BLaER1 treated with 17β-estradiol and CSF1 and Interleukin-3, amounts not matched to agents 10 nM and 100 nM (cell line): ENCODE measurements around the gene DNAL4.
A peak's percentile ranks its signal among the peaks of the same experiment; 100 is the strongest.

Source experiments
- H3K27ac ChIP-seq, 11 experiments: shearing (Covaris generic); formaldehyde crosslinking; 2 replicates each; pipeline ENCODE4 v1.8.1; 2022
- H3K27me3 ChIP-seq, 11 experiments: shearing (Covaris generic); formaldehyde crosslinking; 2 replicates each; pipeline ENCODE4 v1.8.1; 2022
- H3K36me3 ChIP-seq, 11 experiments: shearing (Covaris generic); formaldehyde crosslinking; 2 replicates each; pipeline ENCODE4 v1.8.1; 2022
- H3K4me1 ChIP-seq, 10 experiments: shearing (Covaris generic); formaldehyde crosslinking; 2 replicates each; pipeline ENCODE4 v1.8.1; 2022
- H3K4me2 ChIP-seq, 11 experiments: shearing (Covaris generic); formaldehyde crosslinking; 2 replicates each; pipeline ENCODE4 v1.8.1; 2022
- H3K4me3 ChIP-seq, 10 experiments: shearing (Covaris generic); formaldehyde crosslinking; 2 replicates each; pipeline ENCODE4 v1.8.1; 2022
- H3K9ac ChIP-seq, 11 experiments: shearing (Covaris generic); formaldehyde crosslinking; 2 replicates each; pipeline ENCODE4 v1.8.1; 2022
- H3K9me3 ChIP-seq, 11 experiments: shearing (Covaris generic); formaldehyde crosslinking; replicated peaks in 1 of 11; 2 replicates each; pipeline ENCODE4 v1.8.1; 2022
- H4K20me1 ChIP-seq, 11 experiments: shearing (Covaris generic); formaldehyde crosslinking; 2 replicates each; pipeline ENCODE4 v1.8.1; 2022
- Cebpa-rat ChIP-seq, 11 experiments: shearing (Covaris generic); IDR thresholded peaks; 2 replicates each; pipeline ENCODE4 v1.8.1; 2022

DNAL4 gene

GRCh38 chr22:38740754-38741153, 53.2 kb downstream of the DNAL4 start:
- Histone ChIP-seq H3K4me1 (peaks cover 10 to 67% (median 61%) of the 10 kb centered on the region in 10 experiments), H3K27ac (peak overlapping the region in 2 of 11 experiments; percentile 24 to 26; a peak in 1 of 22 replicates), H3K27me3 (no peaks in the 10 kb centered on the region), H4K20me1 (peaks cover 84 to 100% (median 100%) of the 10 kb centered on the region in 11 experiments), H3K36me3 (peaks cover 100% of the 10 kb centered on the region in 11 experiments), H3K4me2 (peak overlapping the region in 4 of 11 experiments; percentile 2 to 33 (median 13); a peak in 3 of 22 replicates), H3K9ac (peak overlapping the region in 9 of 11 experiments; percentile 0 to 54 (median 26); a peak in 10 of 22 replicates), H3K9me3 (no peaks in the 10 kb centered on the region), H3K4me3 (no peak overlapping the region)
- no peak for TF ChIP-seq Cebpa-rat (IDR thresholded peaks at IDR 0.05)

- Histone ChIP-seq H3K27ac (peak overlapping the region in 4 of 11 experiments; percentile 6 to 26 (median 22); a peak in 2 of 22 replicates), H3K4me3 (no peak overlapping the region), H3K4me1 (peaks cover 14 to 73% (median 67%) of the 10 kb centered on the region in 10 experiments), H3K27me3 (no peaks in the 10 kb centered on the region), H3K4me2 (peak overlapping the region in 5 of 11 experiments; percentile 2 to 64 (median 22); a peak in 7 of 22 replicates), H3K36me3 (peaks cover 100% of the 10 kb centered on the region in 11 experiments), H3K9ac (peak overlapping the region in 10 of 11 experiments; percentile 0 to 54 (median 24); a peak in 13 of 22 replicates), H3K9me3 (no peaks in the 10 kb centered on the region), H4K20me1 (peaks cover 85 to 100% (median 100%) of the 10 kb centered on the region in 11 experiments)
- TF ChIP-seq Cebpa-rat (IDR thresholded peaks at IDR 0.05) = no peak
These were observed 53.7 kb downstream of the DNAL4 start for GRCh38 chr22:38740116-38740723.

GRCh38 chr22:38739300-38740055, 54.5 kb downstream of the DNAL4 start:
- H3K36me3 ChIP-seq = peaks cover 100% of the 10 kb centered on the region in 11 experiments
- H3K9me3 ChIP-seq = no peaks in the 10 kb centered on the region
- 0 out of 22 replicates have a peak overlapping the region, but pooled peaks of 1 of the 11 experiments have one; percentile 21 for H3K27ac ChIP-seq
- H3K27me3 ChIP-seq = no peaks in the 10 kb centered on the region
- H4K20me1 ChIP-seq = peaks cover 87 to 100% (median 100%) of the 10 kb centered on the region in 11 experiments
- TF ChIP-seq Cebpa-rat (IDR thresholded peaks at IDR 0.05) = no peak
- peak overlapping the region in 7 of 11 experiments; percentile 10 to 57 (median 34); a peak in 8 of 22 replicates for H3K9ac ChIP-seq
- peak overlapping the region in 8 of 11 experiments; percentile 3 to 83 (median 64); a peak in 12 of 22 replicates for H3K4me2 ChIP-seq
- peaks cover 14 to 80% (median 70%) of the 10 kb centered on the region in 10 experiments for H3K4me1 ChIP-seq
- H3K4me3 ChIP-seq = no peak overlapping the region

- H3K4me2 ChIP-seq = peak overlapping the region in 9 of 11 experiments; percentile 23 to 83 (median 65); a peak in 16 of 22 replicates
- peaks cover 14 to 89% (median 79%) of the 10 kb centered on the region in 10 experiments for H3K4me1 ChIP-seq
- no peak overlapping the region for H3K4me3 ChIP-seq
- peaks cover 96 to 100% (median 100%) of the 10 kb centered on the region in 11 experiments for H3K36me3 ChIP-seq
- no peak for TF ChIP-seq Cebpa-rat (IDR thresholded peaks at IDR 0.05)
- peaks cover 95 to 100% (median 100%) of the 10 kb centered on the region in 11 experiments for H4K20me1 ChIP-seq
- H3K9ac ChIP-seq = peak overlapping the region in 10 of 11 experiments; percentile 2 to 57 (median 36); a peak in 11 of 22 replicates
- H3K9me3 ChIP-seq = no peaks in the 10 kb centered on the region
- H3K27ac ChIP-seq = peak overlapping the region in 3 of 11 experiments; percentile 7 to 18 (median 17); a peak in 4 of 22 replicates
- H3K27me3 ChIP-seq = no peaks in the 10 kb centered on the region
These were observed 55.4 kb downstream of the DNAL4 start for GRCh38 chr22:38738475-38739070.

GRCh38 chr22:38737302-38738060, 56.5 kb downstream of the DNAL4 start:
- Histone ChIP-seq H3K9ac (peak overlapping the region in 10 of 11 experiments; percentile 2 to 57 (median 36); a peak in 14 of 22 replicates), H3K4me1 (peaks cover 19 to 93% (median 81%) of the 10 kb centered on the region in 10 experiments), H3K27ac (peak overlapping the region in 3 of 11 experiments; percentile 9 to 32 (median 25); a peak in 4 of 22 replicates), H3K27me3 (no peaks in the 10 kb centered on the region), H3K4me3 (no peak overlapping the region; a peak in 1 of 20 replicates), H4K20me1 (peaks cover 98 to 100% (median 100%) of the 10 kb centered on the region in 11 experiments), H3K9me3 (no peaks in the 10 kb centered on the region), H3K36me3 (peaks cover 91 to 100% (median 99%) of the 10 kb centered on the region in 11 experiments), H3K4me2 (peak overlapping the region in 9 of 11 experiments; percentile 23 to 83 (median 65); a peak in 17 of 22 replicates)
- no peak for TF ChIP-seq Cebpa-rat (IDR thresholded peaks at IDR 0.05)

- Histone ChIP-seq H3K4me3 (no peak overlapping the region), H3K9me3 (no peaks in the 10 kb centered on the region), H3K9ac (peak overlapping the region in 10 of 11 experiments; percentile 2 to 51 (median 38); a peak in 10 of 22 replicates), H3K4me2 (peak overlapping the region in 10 of 11 experiments; percentile 9 to 83 (median 64); a peak in 18 of 22 replicates), H3K4me1 (peaks cover 19 to 84% (median 77%) of the 10 kb centered on the region in 10 experiments), H3K27ac (peak overlapping the region in 3 of 11 experiments; percentile 18 to 39 (median 23); a peak in 2 of 22 replicates), H3K27me3 (no peaks in the 10 kb centered on the region), H4K20me1 (peaks cover 91 to 100% (median 100%) of the 10 kb centered on the region in 11 experiments), H3K36me3 (peaks cover 84 to 100% (median 99%) of the 10 kb centered on the region in 11 experiments)
- TF ChIP-seq Cebpa-rat (IDR thresholded peaks at IDR 0.05) = no peak
These were observed 57.7 kb downstream of the DNAL4 start for GRCh38 chr22:38736257-38736570.

GRCh38 chr22:38735465-38736256, 58.3 kb downstream of the DNAL4 start:
- Histone ChIP-seq H3K36me3 (peaks cover 84 to 100% (median 98%) of the 10 kb centered on the region in 11 experiments), H3K9me3 (no peaks in the 10 kb centered on the region), H3K9ac (peak overlapping the region in 10 of 11 experiments; percentile 2 to 51 (median 38); a peak in 13 of 22 replicates), H3K4me2 (peak overlapping the region in 10 of 11 experiments; percentile 9 to 83 (median 64); a peak in 17 of 22 replicates), H3K4me1 (peaks cover 19 to 78% (median 72%) of the 10 kb centered on the region in 10 experiments), H3K4me3 (no peak overlapping the region), H4K20me1 (peaks cover 89 to 100% (median 99%) of the 10 kb centered on the region in 11 experiments), H3K27me3 (no peaks in the 10 kb centered on the region), H3K27ac (peak overlapping the region in 5 of 11 experiments; percentile 4 to 39 (median 18); a peak in 5 of 22 replicates)
- no peak for TF ChIP-seq Cebpa-rat (IDR thresholded peaks at IDR 0.05)
